ENCODE measurements around the gene SHB.
"Not testable (repeated sequence)": the region's sequence is repeated elsewhere in the genome, so short reads cannot be mapped to it uniquely, and the experiment has no call there.

Gene SHB

DNA sequence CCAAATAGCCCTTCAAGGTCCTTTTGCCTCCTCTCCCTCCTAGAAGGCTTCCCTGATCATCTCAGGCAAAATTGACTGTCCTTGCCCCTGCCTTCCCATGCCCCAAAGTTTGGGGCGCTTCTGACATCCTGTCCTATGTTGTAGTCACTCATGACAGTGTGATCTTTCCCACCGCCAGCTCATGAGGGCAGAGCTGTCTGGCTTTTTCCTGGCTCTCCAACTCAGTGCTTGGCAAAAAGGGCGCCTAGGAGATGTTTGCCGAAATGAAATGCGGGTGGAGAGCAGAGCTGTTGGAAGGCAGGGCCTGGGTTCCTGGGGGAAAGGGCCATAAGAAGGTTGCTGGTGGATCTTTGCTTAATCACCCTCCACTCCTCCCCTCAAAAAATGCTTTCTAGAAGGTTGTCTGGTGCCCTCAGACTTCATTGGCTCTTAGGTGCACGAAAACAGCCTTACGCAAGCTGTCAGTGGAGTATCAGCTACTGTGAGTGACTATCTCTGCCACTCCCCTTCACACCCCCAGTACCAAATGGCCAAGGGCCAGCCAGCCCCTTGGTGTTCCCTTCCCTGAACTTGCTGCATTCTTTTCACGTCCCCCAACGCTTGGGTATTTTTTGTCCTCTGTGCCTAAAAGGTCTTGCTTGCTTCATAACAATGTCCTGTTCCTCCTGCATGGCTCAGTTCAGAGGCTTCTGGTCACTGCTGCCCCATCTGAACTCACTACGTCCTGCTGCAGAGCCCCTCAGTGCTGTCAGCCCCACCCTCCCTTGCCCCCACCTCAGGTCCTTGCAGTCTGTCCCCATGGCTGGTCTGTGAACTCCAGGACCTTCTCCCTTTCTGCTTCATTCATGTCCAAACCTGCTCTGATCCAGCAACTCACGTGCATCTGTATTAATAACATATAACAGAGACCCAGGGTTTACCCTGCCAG is 162.5 kb downstream of the SHB start:
- no peaks in the 10 kb centered on the region for H3K9me3 Mint-ChIP-seq (ENCODE audit: low read depth)
- H3K36me3 Mint-ChIP-seq: no peaks in the 10 kb centered on the region
- no peak overlapping the region for H3K27ac Mint-ChIP-seq
- no peaks in the 10 kb centered on the region for H3K27me3 Mint-ChIP-seq
- H3K4me3 Mint-ChIP-seq: peak overlapping the region; percentile 46
- peaks cover 22% of the 10 kb centered on the region for H3K4me1 Mint-ChIP-seq (ENCODE audit: low read depth)

- Mint-ChIP-seq H3K27ac (no peak overlapping the region), H3K36me3 (no peaks in the 10 kb centered on the region), H3K9me3 (ENCODE audit: low read depth) (no peaks in the 10 kb centered on the region), H3K4me3 (no peak overlapping the region), H3K4me1 (ENCODE audit: low read depth) (peaks cover 23% of the 10 kb centered on the region), H3K27me3 (no peaks in the 10 kb centered on the region)
Measured at GRCh38 chr9:37905776-37906175, 163.3 kb downstream of the SHB start.

GRCh38 chr9:37905131-37905505 is 163.9 kb downstream of the SHB start:
- Mint-ChIP-seq H3K4me3 (peak overlapping the region; percentile 89), H3K9me3 (ENCODE audit: low read depth) (no peaks in the 10 kb centered on the region), H3K27me3 (no peaks in the 10 kb centered on the region), H3K4me1 (ENCODE audit: low read depth) (peaks cover 26% of the 10 kb centered on the region), H3K36me3 (no peaks in the 10 kb centered on the region), H3K27ac (peak overlapping the region; percentile 3)

- no peaks in the 10 kb centered on the region for H3K9me3 Mint-ChIP-seq (ENCODE audit: low read depth)
- peaks cover 26% of the 10 kb centered on the region for H3K4me1 Mint-ChIP-seq (ENCODE audit: low read depth)
- peak overlapping the region; percentile 92 for H3K27ac Mint-ChIP-seq
- no peaks in the 10 kb centered on the region for H3K36me3 Mint-ChIP-seq
- H3K4me3 Mint-ChIP-seq: peak overlapping the region; percentile 89
- H3K27me3 Mint-ChIP-seq: no peaks in the 10 kb centered on the region
Measured at GRCh38 chr9:37904445-37905130, 164.4 kb downstream of the SHB start.

- H3K9me3 Mint-ChIP-seq (ENCODE audit: low read depth): no peaks in the 10 kb centered on the region
- H3K36me3 Mint-ChIP-seq: peaks cover 2% of the 10 kb centered on the region
- peaks cover 26% of the 10 kb centered on the region for H3K4me1 Mint-ChIP-seq (ENCODE audit: low read depth)
- peak within 1 kb of the TSS; percentile 92 for H3K27ac Mint-ChIP-seq
- H3K4me3 Mint-ChIP-seq: peak within 1 kb of the TSS; percentile 89
- no peaks in the 10 kb centered on the region for H3K27me3 Mint-ChIP-seq
Measured at GRCh38 chr9:37903647-37904444, 165.2 kb downstream of the SHB start, which contains the start of gene SLC25A51. Gene SLC25A51 (minus strand): TSS chr9:37904127. CDS start chr9:37888550, 15,577 bp downstream.

DNA sequence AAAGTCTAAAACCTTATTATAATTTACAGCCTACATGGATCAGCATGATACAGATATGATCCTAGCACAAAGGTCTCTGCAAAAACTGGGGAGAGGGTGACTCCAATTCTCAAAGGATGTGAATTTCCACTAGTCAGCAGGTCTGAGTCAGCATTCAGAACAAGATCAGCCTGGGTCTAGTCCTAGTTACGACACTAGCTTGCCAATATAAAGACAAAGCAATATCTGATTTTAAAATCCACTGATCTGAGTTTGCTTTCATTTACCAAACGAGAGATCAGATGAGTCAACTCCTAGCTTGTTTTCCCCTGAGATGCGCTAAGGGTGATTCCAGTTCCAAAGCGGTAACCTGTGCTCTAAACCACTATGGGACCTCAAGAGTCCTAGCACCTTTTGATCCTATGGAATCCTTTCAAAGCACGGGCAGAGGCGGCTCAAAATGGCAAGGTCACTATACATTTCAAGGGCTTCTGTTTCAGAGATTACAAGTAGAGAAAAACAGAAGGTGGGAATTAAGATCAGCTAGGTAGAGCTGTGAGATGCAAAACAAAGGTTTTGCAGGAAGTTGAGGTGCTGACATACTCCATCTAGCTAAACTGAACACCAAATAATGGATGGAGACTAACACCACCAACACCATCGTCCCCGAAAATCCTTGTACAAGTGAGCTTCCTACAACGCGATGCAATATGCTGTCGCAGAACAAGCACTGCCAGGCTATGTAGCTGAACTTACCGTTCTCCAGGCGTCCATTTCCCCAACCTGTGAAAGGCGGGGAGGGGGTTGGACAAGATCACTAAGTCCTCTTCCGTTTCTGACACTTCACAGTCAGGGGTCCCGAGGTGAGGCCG is 166.0 kb downstream of the SHB start:
- H3K27me3 Mint-ChIP-seq: no peaks in the 10 kb centered on the region
- H3K9me3 Mint-ChIP-seq (ENCODE audit: low read depth): no peaks in the 10 kb centered on the region
- peak overlapping the region; percentile 85 for H3K27ac Mint-ChIP-seq
- peaks cover 3% of the 10 kb centered on the region for H3K36me3 Mint-ChIP-seq
- peaks cover 26% of the 10 kb centered on the region for H3K4me1 Mint-ChIP-seq (ENCODE audit: low read depth)
- H3K4me3 Mint-ChIP-seq: peak overlapping the region; percentile 89

- peak overlapping the region; percentile 89 for H3K4me3 Mint-ChIP-seq
- H3K27me3 Mint-ChIP-seq: no peaks in the 10 kb centered on the region
- no peak overlapping the region for H3K27ac Mint-ChIP-seq
- no peaks in the 10 kb centered on the region for H3K9me3 Mint-ChIP-seq (ENCODE audit: low read depth)
- peaks cover 26% of the 10 kb centered on the region for H3K4me1 Mint-ChIP-seq (ENCODE audit: low read depth)
- H3K36me3 Mint-ChIP-seq: peaks cover 6% of the 10 kb centered on the region
Measured at GRCh38 chr9:37902131-37902530, 166.9 kb downstream of the SHB start.

GRCh38 chr9:37899041-37899440 is 170.0 kb downstream of the SHB start:
- Mint-ChIP-seq H3K9me3 (ENCODE audit: low read depth) (no peaks in the 10 kb centered on the region), H3K27ac (no peak overlapping the region), H3K4me3 (no peak overlapping the region), H3K27me3 (no peaks in the 10 kb centered on the region), H3K4me1 (ENCODE audit: low read depth) (peaks cover 19% of the 10 kb centered on the region), H3K36me3 (peaks cover 6% of the 10 kb centered on the region)

- H3K4me3 Mint-ChIP-seq: no peak overlapping the region
- H3K27ac Mint-ChIP-seq: no peak overlapping the region
- H3K9me3 Mint-ChIP-seq (ENCODE audit: low read depth): no peaks in the 10 kb centered on the region
- peaks cover 10% of the 10 kb centered on the region for H3K36me3 Mint-ChIP-seq
- no peaks in the 10 kb centered on the region for H3K27me3 Mint-ChIP-seq
- H3K4me1 Mint-ChIP-seq (ENCODE audit: low read depth): peaks cover 15% of the 10 kb centered on the region
Measured at GRCh38 chr9:37897665-37898064, 171.4 kb downstream of the SHB start.

DNA sequence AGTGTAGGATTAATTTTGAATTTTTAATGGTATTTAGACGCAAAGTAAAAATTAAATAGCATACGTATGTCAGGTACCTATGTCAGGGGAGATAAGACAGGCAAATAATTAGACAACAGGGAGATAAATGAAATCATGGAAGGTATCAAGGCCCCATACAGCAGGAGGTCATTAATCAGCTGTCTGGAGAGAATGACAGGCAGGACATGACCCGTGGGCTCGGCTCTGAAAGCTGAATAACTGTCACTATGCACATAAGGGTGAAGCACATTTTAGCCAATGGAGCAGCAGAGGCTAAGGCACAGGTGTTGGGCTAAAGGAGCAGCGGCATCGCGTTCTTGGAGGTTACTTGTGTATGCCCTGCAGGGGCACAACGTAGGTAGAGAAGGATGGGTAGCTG is 177.0 kb downstream of the SHB start:
- H3K27me3 Mint-ChIP-seq: no peaks in the 10 kb centered on the region
- H3K9me3 Mint-ChIP-seq (ENCODE audit: low read depth): no peaks in the 10 kb centered on the region
- no peak overlapping the region for H3K27ac Mint-ChIP-seq
- H3K4me1 Mint-ChIP-seq (ENCODE audit: low read depth): peaks cover 4% of the 10 kb centered on the region
- no peak overlapping the region for H3K4me3 Mint-ChIP-seq
- peaks cover 22% of the 10 kb centered on the region for H3K36me3 Mint-ChIP-seq

- H3K27ac Mint-ChIP-seq; H3K4me1 Mint-ChIP-seq (ENCODE audit: low read depth); H3K9me3 Mint-ChIP-seq (ENCODE audit: low read depth); H3K4me3 Mint-ChIP-seq; H3K27me3 Mint-ChIP-seq: not testable (repeated sequence)
- H3K36me3 Mint-ChIP-seq: peaks cover 22% of the 10 kb centered on the region
Measured at GRCh38 chr9:37891042-37891441, 178.0 kb downstream of the SHB start.

- H3K27me3 Mint-ChIP-seq: no peaks in the 10 kb centered on the region
- H3K36me3 Mint-ChIP-seq: peaks cover 26% of the 10 kb centered on the region
- peaks cover 5% of the 10 kb centered on the region for H3K4me1 Mint-ChIP-seq (ENCODE audit: low read depth)
- no peaks in the 10 kb centered on the region for H3K9me3 Mint-ChIP-seq (ENCODE audit: low read depth)
- H3K27ac Mint-ChIP-seq: no peak overlapping the region
- H3K4me3 Mint-ChIP-seq: no peak overlapping the region
Measured at GRCh38 chr9:37889536-37889935, 179.5 kb downstream of the SHB start.

DNA sequence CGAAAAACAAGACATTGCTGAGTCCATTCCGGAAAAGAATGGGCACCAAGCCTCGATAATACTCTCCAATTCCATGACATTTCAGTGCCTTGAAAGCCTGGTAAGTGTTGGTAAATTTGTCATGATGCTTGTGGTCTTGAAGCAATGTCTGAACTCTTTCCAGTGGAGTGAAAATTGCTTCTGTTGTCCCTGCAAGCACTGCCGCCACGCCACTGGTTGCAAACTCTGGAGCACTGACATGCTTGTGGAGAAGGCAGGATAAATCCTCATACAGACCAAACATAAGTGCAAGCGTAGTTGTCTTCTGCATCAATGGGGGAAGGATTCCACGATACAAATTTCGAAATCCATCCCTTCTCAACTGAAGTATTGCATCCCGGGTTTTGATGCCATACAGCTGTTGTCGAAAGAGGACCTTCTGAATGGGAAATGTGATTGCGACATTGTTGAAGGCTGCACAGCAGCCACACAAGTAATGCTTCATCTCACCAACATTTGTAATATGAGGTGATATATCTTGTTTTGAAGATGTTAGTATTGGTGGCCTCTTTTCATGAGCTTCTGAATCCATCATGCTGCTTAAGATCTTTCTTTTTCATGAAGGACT is 180.9 kb downstream of the SHB start:
- Mint-ChIP-seq H3K27ac (peak overlapping the region; percentile 10), H3K36me3 (peaks cover 23% of the 10 kb centered on the region)
- not testable (repeated sequence) for H3K4me3 Mint-ChIP-seq; H3K27me3 Mint-ChIP-seq; H3K9me3 Mint-ChIP-seq (ENCODE audit: low read depth); H3K4me1 Mint-ChIP-seq (ENCODE audit: low read depth)
